IMR-90 (cell line): Measurements from ENCODE around the gene MGAT3.

ENCODE experiments used
- MXI1 ChIP-seq: IDR thresholded peaks from 2 replicates; pipeline ENCODE4 v1.6.1; 2012; ENCODE audit warnings: low read depth, mild to moderate bottlenecking, low read length, moderate library complexity, borderline replicate concordance
- POLR2A ChIP-seq: IDR thresholded peaks from 2 replicates; pipeline ENCODE4 v1.6.1; 2012; ENCODE audit warnings: mild to moderate bottlenecking, low read depth, low read length
- TF ChIP-seq, protein P1 (sequence below): conservative IDR thresholded peaks from 2 replicates; pipeline ENCODE4 v1.5.1; 2012; ENCODE audit warnings: mild to moderate bottlenecking, low read depth, low read length, improper control_type of control experiment
- TF ChIP-seq, protein P2 (sequence below): fragments of 150-350 bp; IDR thresholded peaks from 2 replicates; pipeline ENCODE4 v1.6.1; 2016; ENCODE audit warnings: low read depth, mild to moderate bottlenecking, low read length, moderate library complexity, borderline replicate concordance

DNA sequence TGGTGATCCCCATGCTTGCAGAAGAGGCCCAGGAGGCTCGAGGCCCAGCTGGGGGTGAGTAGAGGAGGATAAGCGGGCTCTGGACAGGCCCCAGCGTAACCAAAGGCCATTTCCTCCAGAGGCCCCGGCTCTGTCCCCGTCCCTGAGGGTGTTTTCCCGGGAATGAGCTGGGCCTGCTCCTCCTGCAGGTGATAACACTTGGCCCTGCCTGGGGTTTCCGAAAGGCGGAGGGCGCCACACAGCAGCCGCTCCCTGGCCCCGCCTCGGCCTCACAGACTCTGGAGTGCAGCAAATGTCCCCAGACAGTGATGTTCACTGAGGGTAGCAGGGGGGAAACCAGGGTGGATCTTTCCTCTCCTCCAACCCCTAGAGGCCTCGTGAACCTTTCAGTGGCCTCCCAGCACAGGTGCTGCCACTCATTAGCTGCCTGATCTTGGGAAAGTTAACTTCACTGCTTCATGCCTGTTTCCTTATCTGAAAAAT, 10.5 kb upstream of the MGAT3 start:
- TF ChIP-seq, protein P1, sequence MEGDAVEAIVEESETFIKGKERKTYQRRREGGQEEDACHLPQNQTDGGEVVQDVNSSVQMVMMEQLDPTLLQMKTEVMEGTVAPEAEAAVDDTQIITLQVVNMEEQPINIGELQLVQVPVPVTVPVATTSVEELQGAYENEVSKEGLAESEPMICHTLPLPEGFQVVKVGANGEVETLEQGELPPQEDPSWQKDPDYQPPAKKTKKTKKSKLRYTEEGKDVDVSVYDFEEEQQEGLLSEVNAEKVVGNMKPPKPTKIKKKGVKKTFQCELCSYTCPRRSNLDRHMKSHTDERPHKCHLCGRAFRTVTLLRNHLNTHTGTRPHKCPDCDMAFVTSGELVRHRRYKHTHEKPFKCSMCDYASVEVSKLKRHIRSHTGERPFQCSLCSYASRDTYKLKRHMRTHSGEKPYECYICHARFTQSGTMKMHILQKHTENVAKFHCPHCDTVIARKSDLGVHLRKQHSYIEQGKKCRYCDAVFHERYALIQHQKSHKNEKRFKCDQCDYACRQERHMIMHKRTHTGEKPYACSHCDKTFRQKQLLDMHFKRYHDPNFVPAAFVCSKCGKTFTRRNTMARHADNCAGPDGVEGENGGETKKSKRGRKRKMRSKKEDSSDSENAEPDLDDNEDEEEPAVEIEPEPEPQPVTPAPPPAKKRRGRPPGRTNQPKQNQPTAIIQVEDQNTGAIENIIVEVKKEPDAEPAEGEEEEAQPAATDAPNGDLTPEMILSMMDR = no peak
- no peak for TF ChIP-seq POLR2A
- TF ChIP-seq, protein P2, sequence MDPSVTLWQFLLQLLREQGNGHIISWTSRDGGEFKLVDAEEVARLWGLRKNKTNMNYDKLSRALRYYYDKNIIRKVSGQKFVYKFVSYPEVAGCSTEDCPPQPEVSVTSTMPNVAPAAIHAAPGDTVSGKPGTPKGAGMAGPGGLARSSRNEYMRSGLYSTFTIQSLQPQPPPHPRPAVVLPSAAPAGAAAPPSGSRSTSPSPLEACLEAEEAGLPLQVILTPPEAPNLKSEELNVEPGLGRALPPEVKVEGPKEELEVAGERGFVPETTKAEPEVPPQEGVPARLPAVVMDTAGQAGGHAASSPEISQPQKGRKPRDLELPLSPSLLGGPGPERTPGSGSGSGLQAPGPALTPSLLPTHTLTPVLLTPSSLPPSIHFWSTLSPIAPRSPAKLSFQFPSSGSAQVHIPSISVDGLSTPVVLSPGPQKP = no peak
- TF ChIP-seq MXI1 = no peak
